Activated CD4-positive, alpha-beta T cell treated with anti-CD3 and anti-CD28 coated beads, Interleukin-2, amount 50 U/mL, for 48 hours (primary cell): ENCODE measurements around the gene PCDH19.

Experiments used
- DNase-seq, 2 experiments: peaks; one replicate each; pipeline ENCODE4 v3.0.0-alpha.2; 2020

PCDH19 gene

GRCh38 chrX:100296183-100296753, 113.8 kb downstream of the PCDH19 start:
- no peak for DNase-seq

- DNase-seq = no peak
Observed at GRCh38 chrX:100294965-100295364, 115.1 kb downstream of the PCDH19 start.

DNA sequence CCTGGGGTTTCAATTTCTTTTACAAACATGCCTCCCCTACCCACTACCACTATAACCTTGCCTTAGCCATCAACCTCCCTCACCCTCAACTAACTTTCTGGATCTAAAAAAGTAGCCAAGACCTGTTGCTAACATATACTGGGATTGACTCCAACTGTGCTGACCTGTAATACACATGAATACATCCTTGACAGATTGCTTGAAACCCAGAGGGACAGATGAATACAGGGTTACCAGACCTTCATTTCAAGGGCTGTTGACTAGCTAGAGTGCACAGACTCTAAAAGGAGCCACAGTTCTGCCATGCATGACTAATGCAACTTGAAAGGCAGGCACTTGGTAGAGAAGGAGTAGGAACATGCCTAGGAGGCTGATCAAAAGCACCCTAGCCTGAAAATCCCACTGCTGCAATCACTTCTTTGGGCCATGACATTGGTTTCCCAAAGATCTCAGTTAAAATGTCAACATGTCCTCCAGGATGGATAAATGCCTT, 121.0 kb downstream of the PCDH19 start:
- DNase-seq = no peak

- no peak for DNase-seq
Observed at GRCh38 chrX:100277231-100277630, 132.8 kb downstream of the PCDH19 start.

GRCh38 chrX:100274916-100275315, 135.2 kb downstream of the PCDH19 start:
- no peak for DNase-seq

DNA sequence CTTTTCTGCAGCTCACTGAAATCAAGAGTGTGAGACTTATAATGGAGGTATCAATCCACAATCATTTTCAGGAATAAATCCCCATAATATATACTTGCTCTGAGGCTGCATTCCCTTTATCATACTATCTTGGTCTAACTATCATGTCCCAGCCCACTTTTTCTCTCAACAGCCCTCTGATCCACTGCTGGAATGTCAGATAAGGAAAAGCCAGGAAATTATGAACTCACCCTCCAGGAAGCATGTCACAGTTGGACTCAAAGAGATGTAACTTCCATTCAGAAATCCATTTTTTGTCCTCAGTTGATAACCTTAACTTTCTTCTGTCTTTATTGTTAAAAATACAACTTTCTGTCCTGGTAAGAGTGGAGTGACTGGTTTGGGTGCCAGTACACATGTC, 144.9 kb downstream of the PCDH19 start:
- no peak for DNase-seq

- no peak for DNase-seq
Observed at GRCh38 chrX:100264200-100264599, 145.9 kb downstream of the PCDH19 start.

DNA sequence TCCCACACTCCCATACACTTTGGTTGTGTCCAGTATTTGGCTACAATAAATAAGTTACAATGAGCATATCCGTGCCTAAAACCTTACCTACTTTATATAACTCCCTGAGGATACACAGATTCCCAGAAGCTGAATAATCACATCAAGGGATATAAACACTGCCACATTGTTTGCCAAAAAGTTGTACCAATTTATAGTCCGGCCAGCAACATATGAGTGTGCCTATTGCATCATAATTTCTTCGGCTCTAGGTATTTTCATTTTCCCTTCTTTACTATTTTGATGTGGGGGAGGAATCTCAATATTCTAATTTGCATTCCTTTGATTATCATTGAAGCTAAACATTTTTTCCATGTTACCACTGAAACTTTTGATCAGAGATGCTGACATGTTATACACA, 146.4 kb downstream of the PCDH19 start:
- DNase-seq = no peak

DNA sequence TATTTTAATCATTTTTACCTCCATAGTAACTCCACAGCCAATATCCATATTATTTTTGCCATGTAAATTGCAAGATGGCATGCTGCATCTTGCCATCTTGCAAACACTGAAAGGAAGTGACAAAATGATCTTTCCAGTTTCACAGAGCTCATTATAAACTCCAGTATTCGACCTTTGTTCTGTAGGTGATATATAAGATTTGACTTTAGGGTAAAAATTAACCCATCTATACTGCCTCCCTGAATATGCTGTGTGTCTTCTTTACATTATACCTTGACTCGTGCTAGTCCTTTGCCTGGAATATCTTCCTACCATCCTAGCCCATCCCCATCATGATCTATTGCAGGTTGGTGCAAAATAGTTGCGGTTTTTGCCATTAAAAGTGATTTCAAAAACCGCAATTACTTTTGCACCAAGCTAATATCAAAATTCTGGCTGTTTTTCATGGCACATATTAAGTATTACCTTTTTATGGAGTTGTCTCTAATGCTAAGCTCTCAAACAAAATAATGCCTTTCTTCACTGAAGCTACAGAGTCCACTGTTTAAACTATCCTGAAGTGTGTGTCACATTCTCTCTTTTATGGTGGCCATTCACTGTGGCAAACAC, 161.1 kb downstream of the PCDH19 start:
- no peak for DNase-seq

DNA sequence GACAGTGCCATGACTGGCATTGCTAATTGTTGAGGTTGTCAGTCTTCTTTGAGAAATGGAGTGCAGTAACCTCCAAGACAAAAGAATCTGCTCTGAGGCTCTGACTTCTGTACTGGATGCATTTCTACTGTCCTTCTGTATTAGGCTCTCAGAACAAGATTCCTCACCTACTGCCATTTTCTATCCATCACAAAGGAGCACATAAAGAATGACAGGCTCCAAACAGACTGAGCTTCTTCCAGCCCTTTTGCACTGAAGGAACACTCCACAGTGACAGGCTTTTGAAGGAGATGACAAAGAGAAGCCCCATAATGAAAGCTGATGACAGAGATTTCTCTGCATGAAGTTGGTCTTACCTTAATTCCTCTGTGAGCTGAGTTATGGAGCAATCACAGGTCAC, 162.2 kb downstream of the PCDH19 start:
- no peak for DNase-seq

DNA sequence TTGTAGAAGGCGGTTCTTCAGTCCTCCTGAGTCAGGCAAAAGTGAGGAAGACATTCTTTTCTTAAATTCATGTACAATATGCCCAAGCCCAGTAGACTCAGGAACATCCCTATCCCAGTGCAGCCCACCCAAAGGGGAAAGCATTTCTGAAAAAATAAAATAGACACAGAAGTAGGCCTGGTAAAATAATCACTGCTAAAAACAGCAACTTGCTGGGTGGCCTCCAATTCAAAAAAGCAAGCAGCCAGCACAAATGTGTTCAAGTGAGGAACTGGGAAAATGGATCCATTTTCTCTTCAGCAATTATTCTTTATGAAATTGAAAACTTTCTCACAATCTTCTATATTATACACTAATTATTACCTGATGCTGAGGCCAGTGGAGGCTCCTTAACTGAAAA, 165.4 kb downstream of the PCDH19 start:
- no peak for DNase-seq
